Ishikawa (cell line): ENCODE data around the gene MBTPS1.

Experiments
- CEBPB ChIP-seq: IDR thresholded peaks from 2 replicates; pipeline ENCODE4 v1.6.1; 2012
- CREB1 ChIP-seq: IDR thresholded peaks from 2 replicates; pipeline ENCODE4 v1.6.1; 2012; ENCODE audit warnings: low read depth
- EGR1 ChIP-seq: IDR thresholded peaks from 2 replicates; pipeline ENCODE4 v1.6.1; 2012
- EP300 ChIP-seq: IDR thresholded peaks from 2 replicates; pipeline ENCODE4 v1.6.1; 2012; ENCODE audit warnings: borderline replicate concordance
- FOXM1 ChIP-seq: IDR thresholded peaks from 2 replicates; pipeline ENCODE4 v1.6.1; 2012; ENCODE audit warnings: low read depth, borderline replicate concordance
- NFIC ChIP-seq: IDR thresholded peaks from 2 replicates; pipeline ENCODE4 v1.6.1; 2012
- RAD21 ChIP-seq: IDR thresholded peaks from 2 replicates; pipeline ENCODE4 v1.6.1; 2012; ENCODE audit warnings: low read depth
- TAF1 ChIP-seq: IDR thresholded peaks from 2 replicates; pipeline ENCODE4 v1.6.1; 2012; ENCODE audit warnings: low read depth, mild to moderate bottlenecking
- TCF12 ChIP-seq: IDR thresholded peaks from 2 replicates; pipeline ENCODE4 v1.6.1; 2012; ENCODE audit warnings: low read depth
- TEAD4 ChIP-seq: IDR thresholded peaks from 2 replicates; pipeline ENCODE4 v1.6.1; 2012
- YY1 ChIP-seq: IDR thresholded peaks from 2 replicates; pipeline ENCODE4 v1.6.1; 2012; ENCODE audit warnings: low read depth
- ZBTB7A ChIP-seq: IDR thresholded peaks from 2 replicates; pipeline ENCODE4 v1.6.1; 2012; ENCODE audit warnings: low read depth
- TF ChIP-seq, protein P1 (sequence below): IDR thresholded peaks from 2 replicates; pipeline ENCODE4 v1.6.1; 2012
- TF ChIP-seq, protein P2 (sequence below): IDR thresholded peaks from 2 replicates; pipeline ENCODE4 v1.6.1; 2012; ENCODE audit warnings: low read depth, mild to moderate bottlenecking
- TF ChIP-seq, protein P3 (sequence below): IDR thresholded peaks from 2 replicates; pipeline ENCODE4 v1.6.1; 2012

Gene MBTPS1

DNA sequence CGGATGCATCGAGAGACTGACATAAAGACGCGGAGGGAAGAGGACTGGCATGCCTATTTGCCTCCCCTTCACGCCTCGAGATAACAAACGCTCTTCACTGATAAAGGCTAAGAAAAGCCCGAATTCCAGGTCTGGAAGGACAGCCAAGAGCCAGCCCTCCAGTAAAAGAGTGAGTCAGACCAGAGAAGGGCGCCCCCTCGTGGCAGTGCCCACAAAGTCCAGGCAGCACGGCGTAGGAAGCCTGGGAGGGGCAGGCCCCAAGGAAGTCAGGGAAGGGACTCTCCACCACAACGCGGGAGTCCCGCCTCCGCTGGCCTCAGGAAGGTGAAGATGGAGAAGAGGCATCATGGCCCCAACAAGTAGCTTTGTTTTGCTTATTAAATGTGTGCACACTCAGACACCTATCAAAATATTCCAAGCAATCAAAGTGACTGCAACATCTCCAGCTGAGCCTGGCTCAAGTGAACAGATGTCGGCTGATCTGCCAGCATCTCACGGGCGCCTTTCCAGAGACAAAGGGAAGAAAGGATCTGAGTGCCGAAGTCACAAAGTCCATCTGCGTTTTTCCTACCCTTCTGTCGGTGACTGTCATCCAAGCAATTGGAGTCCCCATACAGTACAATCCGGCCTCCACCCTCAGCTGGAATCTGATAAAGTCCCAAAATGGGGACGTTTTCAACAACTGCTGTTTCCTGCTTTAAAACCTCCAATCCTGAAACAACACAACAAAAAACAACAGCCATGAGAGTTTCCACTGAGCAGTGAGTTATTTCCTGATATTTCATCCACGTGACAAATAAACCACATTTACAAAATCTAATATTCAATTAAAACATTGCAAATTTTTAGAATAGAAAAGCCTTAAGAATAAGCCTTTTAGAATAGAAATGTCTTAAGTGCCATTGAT lies 53.8 kb downstream of the MBTPS1 start:
- TF ChIP-seq TCF12, result no peak
- TF ChIP-seq RAD21, result peak; percentile 81

DNA sequence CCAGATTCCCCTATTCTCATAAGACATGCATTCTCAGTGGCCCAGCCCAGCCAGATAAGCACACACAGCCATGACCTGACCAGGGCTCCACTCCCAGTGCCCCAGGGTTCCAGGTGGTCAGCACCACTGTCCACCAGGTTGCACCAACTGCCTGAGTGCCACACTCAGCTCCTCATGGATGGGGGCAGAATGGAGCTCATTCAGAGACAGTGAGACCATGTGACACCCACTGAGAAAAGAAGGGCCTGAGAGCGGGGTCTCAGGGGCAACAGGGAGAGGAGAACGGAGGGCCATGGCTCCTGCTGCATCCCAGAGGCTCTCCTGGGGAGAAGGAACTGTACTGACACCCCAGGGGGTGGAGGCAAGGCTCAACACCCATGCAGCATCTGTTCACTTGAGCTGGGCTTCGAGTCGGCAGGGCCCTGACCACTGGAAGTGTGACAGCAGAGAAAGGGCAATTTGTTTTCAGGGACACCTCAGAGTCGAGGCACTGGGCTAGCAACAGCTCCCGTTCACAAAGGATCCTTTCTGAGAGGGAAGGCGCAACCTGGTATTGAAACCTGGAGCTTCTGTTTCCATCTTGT lies 55.4 kb downstream of the MBTPS1 start:
- TF ChIP-seq YY1, result no peak
- TF ChIP-seq, protein P1, sequence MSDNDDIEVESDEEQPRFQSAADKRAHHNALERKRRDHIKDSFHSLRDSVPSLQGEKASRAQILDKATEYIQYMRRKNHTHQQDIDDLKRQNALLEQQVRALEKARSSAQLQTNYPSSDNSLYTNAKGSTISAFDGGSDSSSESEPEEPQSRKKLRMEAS, result no peak
- TF ChIP-seq, protein P2, sequence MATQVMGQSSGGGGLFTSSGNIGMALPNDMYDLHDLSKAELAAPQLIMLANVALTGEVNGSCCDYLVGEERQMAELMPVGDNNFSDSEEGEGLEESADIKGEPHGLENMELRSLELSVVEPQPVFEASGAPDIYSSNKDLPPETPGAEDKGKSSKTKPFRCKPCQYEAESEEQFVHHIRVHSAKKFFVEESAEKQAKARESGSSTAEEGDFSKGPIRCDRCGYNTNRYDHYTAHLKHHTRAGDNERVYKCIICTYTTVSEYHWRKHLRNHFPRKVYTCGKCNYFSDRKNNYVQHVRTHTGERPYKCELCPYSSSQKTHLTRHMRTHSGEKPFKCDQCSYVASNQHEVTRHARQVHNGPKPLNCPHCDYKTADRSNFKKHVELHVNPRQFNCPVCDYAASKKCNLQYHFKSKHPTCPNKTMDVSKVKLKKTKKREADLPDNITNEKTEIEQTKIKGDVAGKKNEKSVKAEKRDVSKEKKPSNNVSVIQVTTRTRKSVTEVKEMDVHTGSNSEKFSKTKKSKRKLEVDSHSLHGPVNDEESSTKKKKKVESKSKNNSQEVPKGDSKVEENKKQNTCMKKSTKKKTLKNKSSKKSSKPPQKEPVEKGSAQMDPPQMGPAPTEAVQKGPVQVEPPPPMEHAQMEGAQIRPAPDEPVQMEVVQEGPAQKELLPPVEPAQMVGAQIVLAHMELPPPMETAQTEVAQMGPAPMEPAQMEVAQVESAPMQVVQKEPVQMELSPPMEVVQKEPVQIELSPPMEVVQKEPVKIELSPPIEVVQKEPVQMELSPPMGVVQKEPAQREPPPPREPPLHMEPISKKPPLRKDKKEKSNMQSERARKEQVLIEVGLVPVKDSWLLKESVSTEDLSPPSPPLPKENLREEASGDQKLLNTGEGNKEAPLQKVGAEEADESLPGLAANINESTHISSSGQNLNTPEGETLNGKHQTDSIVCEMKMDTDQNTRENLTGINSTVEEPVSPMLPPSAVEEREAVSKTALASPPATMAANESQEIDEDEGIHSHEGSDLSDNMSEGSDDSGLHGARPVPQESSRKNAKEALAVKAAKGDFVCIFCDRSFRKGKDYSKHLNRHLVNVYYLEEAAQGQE, result no peak
- no peak for TF ChIP-seq FOXM1
- no peak for TF ChIP-seq EP300
- no peak for TF ChIP-seq NFIC
- TF ChIP-seq TEAD4, result no peak

DNA sequence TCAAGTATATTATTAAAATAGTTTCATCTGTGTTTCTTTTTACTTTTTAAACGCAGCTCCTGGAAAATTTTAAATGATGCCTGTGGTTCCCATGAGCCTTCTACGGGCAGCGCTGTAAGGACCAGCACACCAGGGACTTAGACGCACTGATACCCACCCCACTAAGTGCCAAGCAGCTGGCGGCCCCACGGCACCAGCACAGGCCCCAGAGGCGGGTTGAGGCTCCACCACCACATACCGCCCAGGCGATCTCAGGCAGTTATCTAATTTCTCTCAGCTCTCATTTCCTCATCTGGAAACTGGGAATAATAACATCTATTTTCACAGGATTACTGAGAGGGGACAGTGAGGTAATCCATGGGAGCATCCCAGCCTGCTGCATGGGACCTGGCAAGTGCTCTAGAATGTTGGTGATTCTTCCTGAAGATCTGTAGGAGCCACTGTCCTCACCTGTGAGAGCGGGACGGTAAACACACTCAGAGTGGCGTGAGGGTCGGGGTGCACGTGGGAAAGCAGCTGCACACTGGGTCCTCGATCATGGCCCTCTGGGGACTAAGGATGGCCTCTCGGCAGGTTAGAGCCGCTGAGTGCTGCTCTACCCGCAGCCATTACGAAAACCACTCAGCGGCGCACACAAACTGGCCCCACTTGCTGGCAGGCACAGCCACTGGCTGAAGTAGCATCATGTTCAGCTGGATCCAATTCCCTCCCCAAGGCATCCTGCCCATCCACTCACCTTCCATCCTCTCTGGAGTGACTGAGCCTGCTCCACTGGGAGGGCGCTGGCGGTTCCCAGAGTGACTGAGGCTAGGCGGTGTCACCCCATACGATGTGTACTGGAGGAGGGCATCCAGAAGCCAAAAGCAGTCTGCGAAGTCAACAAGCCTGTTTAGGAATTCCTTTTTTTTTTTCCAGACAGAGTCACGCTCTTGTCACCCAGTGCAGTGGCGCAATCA lies 56.5 kb downstream of the MBTPS1 start:
- no peak for TF ChIP-seq CREB1
- TF ChIP-seq NFIC, result no peak
- TF ChIP-seq TAF1, result no peak
- TF ChIP-seq, protein P3, sequence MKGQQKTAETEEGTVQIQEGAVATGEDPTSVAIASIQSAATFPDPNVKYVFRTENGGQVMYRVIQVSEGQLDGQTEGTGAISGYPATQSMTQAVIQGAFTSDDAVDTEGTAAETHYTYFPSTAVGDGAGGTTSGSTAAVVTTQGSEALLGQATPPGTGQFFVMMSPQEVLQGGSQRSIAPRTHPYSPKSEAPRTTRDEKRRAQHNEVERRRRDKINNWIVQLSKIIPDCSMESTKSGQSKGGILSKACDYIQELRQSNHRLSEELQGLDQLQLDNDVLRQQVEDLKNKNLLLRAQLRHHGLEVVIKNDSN, result no peak
- TF ChIP-seq ZBTB7A, result no peak
- TF ChIP-seq YY1, result no peak

DNA sequence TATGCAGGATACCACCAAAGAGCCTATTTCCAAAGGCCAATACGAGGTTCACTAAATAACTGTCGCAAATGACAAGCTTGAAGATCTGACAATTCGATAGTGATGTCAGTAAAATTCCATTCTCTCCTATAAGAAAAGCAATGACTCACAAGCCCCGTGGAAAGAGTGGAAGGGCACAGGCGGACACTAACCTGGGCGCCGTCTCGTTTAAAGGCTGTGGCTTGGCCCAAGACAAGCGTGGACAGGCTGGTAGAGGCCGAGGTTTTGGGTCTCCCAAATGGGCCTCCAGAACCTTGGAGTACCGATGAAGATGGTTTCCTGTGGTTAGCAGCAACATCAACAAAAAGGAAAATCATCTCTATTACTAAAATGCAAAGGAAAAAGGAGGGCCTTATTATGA lies 57.6 kb downstream of the MBTPS1 start:
- TF ChIP-seq ZBTB7A (no peak), YY1 (no peak), CREB1 (no peak), TAF1 (no peak), CEBPB (no peak), EP300 (no peak), RAD21 (no peak), TEAD4 (no peak), TCF12 (no peak), NFIC (no peak), EGR1 (no peak), FOXM1 (no peak)
- TF ChIP-seq, protein P3, result no peak
- TF ChIP-seq, protein P2, result no peak
- TF ChIP-seq, protein P1, result no peak

DNA sequence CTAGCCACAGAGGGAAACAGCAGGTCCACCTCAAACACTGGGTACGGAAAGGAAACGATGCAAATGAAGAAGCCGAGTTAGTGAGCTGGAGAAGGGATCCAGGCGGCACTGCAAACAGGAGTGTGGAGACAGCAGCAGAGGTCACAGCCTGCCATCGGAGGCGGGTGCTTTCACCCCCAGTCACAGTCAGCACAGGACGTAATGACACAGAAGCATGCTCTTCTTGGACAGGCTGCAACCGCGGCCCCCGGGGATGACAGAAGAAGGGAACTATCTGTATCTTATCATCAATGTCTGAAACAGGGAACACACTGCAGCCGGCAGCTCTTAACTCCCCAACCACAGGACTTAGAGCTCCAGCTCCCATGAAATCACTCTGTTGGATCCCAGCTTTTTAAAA lies 58.1 kb downstream of the MBTPS1 start:
- TF ChIP-seq CEBPB (no peak), CREB1 (no peak), EP300 (no peak), YY1 (no peak), TCF12 (no peak), NFIC (no peak), ZBTB7A (no peak), TEAD4 (no peak), RAD21 (no peak), TAF1 (no peak), EGR1 (no peak), FOXM1 (no peak)
- TF ChIP-seq, protein P3, result no peak
- TF ChIP-seq, protein P2, result no peak
- TF ChIP-seq, protein P1, result no peak
